Measurements from ENCODE around the gene EIF2S1.

EIF2S1 gene

GRCh38 chr14:67391268-67391667 lies 31.1 kb downstream of the EIF2S1 start:
- no peaks in the 10 kb centered on the region for H3K27me3 ChIP-seq (replicated peaks; ENCODE audit: control insufficient read depth, insufficient read depth, low read length)
- no peak for DNase-seq (ENCODE audit: extremely low read depth, insufficient read length)
- no peak for TF ChIP-seq CTCF (IDR thresholded peaks at IDR 0.05; ENCODE audit: insufficient read depth, low read length, poor library complexity, severe bottlenecking)
- H3K4me3 ChIP-seq (replicated peaks; ENCODE audit: low read depth, low read length), result no peak overlapping the region
- peaks cover 3% of the 10 kb centered on the region for H3K36me3 ChIP-seq (ENCODE audit: control insufficient read depth, insufficient read depth, low read length)

- H3K27me3 ChIP-seq (replicated peaks; ENCODE audit: control insufficient read depth, insufficient read depth, low read length), result no peaks in the 10 kb centered on the region
- H3K4me3 ChIP-seq (replicated peaks; ENCODE audit: low read depth, low read length), result no peak overlapping the region
- peaks cover 3% of the 10 kb centered on the region for H3K36me3 ChIP-seq (ENCODE audit: control insufficient read depth, insufficient read depth, low read length)
- TF ChIP-seq CTCF (IDR thresholded peaks at IDR 0.05; ENCODE audit: insufficient read depth, low read length, poor library complexity, severe bottlenecking), result no peak
- DNase-seq (ENCODE audit: extremely low read depth, insufficient read length), result no peak
Observed at GRCh38 chr14:67392123-67392522, 32.0 kb downstream of the EIF2S1 start.

- no peak for DNase-seq (ENCODE audit: extremely low read depth, insufficient read length)
- Histone ChIP-seq H3K36me3 (ENCODE audit: control insufficient read depth, insufficient read depth, low read length) (peaks cover 3% of the 10 kb centered on the region), H3K4me3 (replicated peaks; ENCODE audit: low read depth, low read length) (no peak overlapping the region), H3K27me3 (replicated peaks; ENCODE audit: control insufficient read depth, insufficient read depth, low read length) (no peaks in the 10 kb centered on the region)
- TF ChIP-seq CTCF (IDR thresholded peaks at IDR 0.05; ENCODE audit: insufficient read depth, low read length, poor library complexity, severe bottlenecking), result no peak
Observed at GRCh38 chr14:67392800-67393199, 32.7 kb downstream of the EIF2S1 start.

- Histone ChIP-seq H3K4me3 (replicated peaks; ENCODE audit: low read depth, low read length) (no peak overlapping the region), H3K36me3 (ENCODE audit: control insufficient read depth, insufficient read depth, low read length) (no peaks in the 10 kb centered on the region), H3K27me3 (replicated peaks; ENCODE audit: control insufficient read depth, insufficient read depth, low read length) (no peaks in the 10 kb centered on the region)
- TF ChIP-seq CTCF (IDR thresholded peaks at IDR 0.05; ENCODE audit: insufficient read depth, low read length, poor library complexity, severe bottlenecking), result no peak
- no peak for DNase-seq (ENCODE audit: extremely low read depth, insufficient read length)
Observed at GRCh38 chr14:67393689-67394088, 33.6 kb downstream of the EIF2S1 start.

GRCh38 chr14:67395086-67395875 lies 35.2 kb downstream of the EIF2S1 start:
- no peak for TF ChIP-seq CTCF (IDR thresholded peaks at IDR 0.05; ENCODE audit: insufficient read depth, low read length, poor library complexity, severe bottlenecking)

GRCh38 chr14:67395876-67396189 lies 35.7 kb downstream of the EIF2S1 start:
- Histone ChIP-seq H3K27me3 (replicated peaks; ENCODE audit: control insufficient read depth, insufficient read depth, low read length) (peaks cover 1% of the 10 kb centered on the region), H3K4me3 (replicated peaks; ENCODE audit: low read depth, low read length) (no peak overlapping the region), H3K36me3 (ENCODE audit: control insufficient read depth, insufficient read depth, low read length) (no peaks in the 10 kb centered on the region)
- no peak for TF ChIP-seq CTCF (IDR thresholded peaks at IDR 0.05; ENCODE audit: insufficient read depth, low read length, poor library complexity, severe bottlenecking)
- no peak for DNase-seq (ENCODE audit: extremely low read depth, insufficient read length)

More at GRCh38 chr14:67395086-67395875, 35.2 kb downstream of the EIF2S1 start:
- DNase-seq (ENCODE audit: extremely low read depth, insufficient read length), result no peak
- no peak overlapping the region for H3K4me3 ChIP-seq (replicated peaks; ENCODE audit: low read depth, low read length)
- no peaks in the 10 kb centered on the region for H3K36me3 ChIP-seq (ENCODE audit: control insufficient read depth, insufficient read depth, low read length)
- peaks cover 1% of the 10 kb centered on the region for H3K27me3 ChIP-seq (replicated peaks; ENCODE audit: control insufficient read depth, insufficient read depth, low read length)
